ENCODE measurements around the gene MEGF9.
A peak's percentile ranks its signal among the peaks of the same experiment; 100 is the strongest.

MEGF9 gene

DNA sequence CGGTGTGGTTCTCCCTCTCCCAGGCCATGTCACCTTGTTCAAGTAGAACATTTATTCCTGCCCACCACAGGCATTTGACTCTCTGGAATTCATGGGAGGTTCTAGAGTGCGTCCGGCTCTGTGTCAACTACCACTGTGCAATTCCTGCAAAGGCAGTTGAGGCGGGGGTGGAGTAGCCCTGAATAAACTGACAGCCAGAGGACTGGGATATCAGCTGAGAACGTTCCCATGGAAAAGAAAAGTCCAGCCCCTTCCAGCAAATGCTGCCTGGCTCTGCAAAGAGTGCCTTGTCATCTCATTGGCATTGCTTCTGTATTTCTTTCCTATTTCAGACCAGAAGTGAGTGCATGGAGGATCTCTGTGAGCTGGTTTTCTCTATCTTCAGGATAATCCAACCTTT lies 18.9 kb upstream of the MEGF9 start:
- TF ChIP-seq CTCF (conservative IDR thresholded peaks at IDR 0.05; ENCODE audit: low read depth, low read length) = no peak
- peak; percentile 55 for DNase-seq (ENCODE audit: low read depth)
- no peak overlapping the region for H3K4me3 ChIP-seq (ENCODE audit: low read depth, low read length)

DNA sequence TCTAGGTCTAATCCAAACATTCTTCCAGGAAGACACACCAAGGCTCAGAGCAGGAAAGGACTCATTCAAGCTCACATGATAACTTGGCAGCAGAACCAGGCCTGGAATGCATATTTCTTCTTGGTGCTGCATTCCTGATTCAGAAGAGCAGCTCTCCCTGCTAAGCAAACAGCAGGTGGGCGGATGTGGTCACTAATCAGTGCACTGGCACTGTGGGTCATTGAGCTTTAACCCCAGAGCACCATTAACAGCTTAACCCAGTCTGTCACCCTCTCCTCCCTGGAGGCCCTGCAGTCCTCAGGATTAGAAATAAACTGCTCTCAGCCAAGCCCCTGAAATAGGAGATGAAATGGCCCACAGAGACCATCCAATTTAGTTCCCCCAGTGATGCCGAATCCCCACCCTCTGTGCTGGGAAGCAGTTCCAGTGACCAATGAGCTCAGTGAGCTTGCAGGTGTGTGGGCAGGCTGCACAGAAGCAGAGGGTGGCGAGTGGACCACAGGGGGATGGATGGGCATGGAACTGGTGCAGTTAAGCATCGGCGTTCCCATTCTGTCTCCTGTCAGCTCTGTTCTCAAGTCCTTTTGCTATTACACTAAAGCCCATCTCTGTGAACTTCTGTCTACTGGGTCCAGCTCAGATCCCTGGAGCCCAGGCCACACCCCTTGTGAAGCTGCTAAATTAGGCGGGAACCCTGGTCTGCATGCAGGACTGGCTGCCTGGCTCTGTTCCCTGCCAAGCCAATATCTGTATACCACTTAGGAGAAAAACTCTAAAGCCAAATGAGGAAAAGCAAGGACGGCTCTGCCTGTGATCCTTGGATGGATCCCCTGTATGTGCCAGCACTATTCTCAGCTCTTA lies 16.6 kb upstream of the MEGF9 start:
- TF ChIP-seq CTCF (conservative IDR thresholded peaks at IDR 0.05; ENCODE audit: low read depth, low read length) = no peak
- peak; percentile 93 for DNase-seq (ENCODE audit: low read depth)
- H3K4me3 ChIP-seq (ENCODE audit: low read depth, low read length) = no peak overlapping the region

DNA sequence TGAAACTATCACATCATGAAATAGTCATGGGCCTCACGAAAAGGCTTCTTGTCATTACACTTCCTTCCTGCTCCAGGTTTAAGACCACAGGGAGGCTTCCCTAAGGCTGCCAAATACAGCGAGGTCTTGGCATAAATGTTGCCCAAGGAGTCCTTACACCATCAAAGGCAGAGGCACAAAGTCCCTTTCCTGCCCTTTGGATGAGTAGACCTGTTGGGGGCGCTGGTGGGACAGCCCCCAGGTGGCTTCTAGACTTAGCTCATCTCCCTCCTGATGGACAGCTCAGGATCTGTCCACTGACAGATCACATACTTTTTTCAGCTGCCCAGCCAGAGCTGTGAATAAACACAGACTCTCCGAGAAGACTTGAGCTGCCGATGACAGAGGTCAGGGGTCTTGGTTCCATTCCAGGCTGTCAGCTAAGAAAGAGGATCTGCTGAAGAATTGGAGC lies 15.5 kb upstream of the MEGF9 start:
- H3K4me3 ChIP-seq (ENCODE audit: low read depth, low read length) = no peak overlapping the region
- DNase-seq (ENCODE audit: low read depth) = no peak
- TF ChIP-seq CTCF (conservative IDR thresholded peaks at IDR 0.05; ENCODE audit: low read depth, low read length) = peak; percentile 22

DNA sequence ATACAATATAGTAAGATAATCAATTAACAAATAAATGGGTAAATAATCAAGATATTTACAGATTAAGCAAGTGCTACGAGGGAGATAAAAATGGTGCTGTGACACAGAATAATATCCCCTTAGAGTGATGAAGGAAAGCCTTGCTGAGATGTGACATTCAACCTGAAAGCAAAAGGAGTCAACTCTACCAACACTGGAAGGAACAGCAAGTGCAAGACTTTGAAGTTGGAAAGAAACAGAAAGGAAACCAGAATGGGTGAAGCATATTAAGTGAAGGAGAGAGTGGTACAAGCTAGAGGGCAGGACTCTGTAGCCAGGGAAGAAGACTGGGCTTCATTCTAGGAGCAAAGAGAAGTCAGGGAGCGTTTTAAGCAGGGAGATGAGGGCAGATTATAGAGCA lies 12.2 kb upstream of the MEGF9 start:
- no peak for TF ChIP-seq CTCF (conservative IDR thresholded peaks at IDR 0.05; ENCODE audit: low read depth, low read length)
- no peak overlapping the region for H3K4me3 ChIP-seq (ENCODE audit: low read depth, low read length)
- DNase-seq (ENCODE audit: low read depth) = no peak

- TF ChIP-seq CTCF (conservative IDR thresholded peaks at IDR 0.05; ENCODE audit: low read depth, low read length) = no peak
- no peak for DNase-seq (ENCODE audit: low read depth)
- H3K4me3 ChIP-seq (ENCODE audit: low read depth, low read length) = no peak overlapping the region
These were observed 11.6 kb upstream of the MEGF9 start for GRCh38 chr9:120725907-120726306.

DNA sequence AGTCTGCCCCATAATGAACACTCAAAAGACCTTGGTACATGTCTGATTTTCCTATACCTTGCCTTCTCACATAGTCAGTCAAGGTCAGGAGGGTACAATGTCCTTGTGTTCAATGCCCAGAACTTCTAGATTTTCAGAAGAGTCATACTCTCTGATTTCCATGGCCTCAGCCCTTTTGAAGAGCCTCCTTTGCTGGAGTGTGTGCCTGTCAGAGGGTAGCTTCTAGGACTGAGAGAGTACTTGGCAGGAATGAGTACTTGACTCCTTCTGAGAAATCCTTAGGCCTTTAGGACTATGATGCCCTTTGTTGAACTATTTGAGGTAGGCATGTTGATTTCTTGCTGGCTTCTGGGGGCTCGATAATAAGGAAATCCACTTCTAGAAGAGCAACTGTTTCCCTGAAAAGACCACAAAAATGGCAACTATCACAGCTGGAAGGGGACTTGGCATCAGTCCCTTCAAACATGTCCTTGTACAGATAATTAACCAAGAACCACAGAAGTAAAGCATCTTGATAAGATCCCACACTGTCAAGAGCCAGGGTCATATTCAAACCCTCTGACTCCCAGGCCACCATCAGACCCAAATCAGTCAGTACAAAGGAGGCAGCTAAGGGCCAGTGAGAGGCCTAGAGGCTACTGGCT lies 10.6 kb upstream of the MEGF9 start:
- no peak for TF ChIP-seq CTCF (conservative IDR thresholded peaks at IDR 0.05; ENCODE audit: low read depth, low read length)
- no peak for DNase-seq (ENCODE audit: low read depth)
- no peak overlapping the region for H3K4me3 ChIP-seq (ENCODE audit: low read depth, low read length)
